Measurements from ENCODE around the gene PEAK1. TPM values are rescaled to one million over a fixed set of nuclear protein-coding genes. Genes with fewer than 3 reads are reported as not detected.

Gene PEAK1
- total RNA-seq, 1 donor from 2014 or later = 32.3 TPM

DNA sequence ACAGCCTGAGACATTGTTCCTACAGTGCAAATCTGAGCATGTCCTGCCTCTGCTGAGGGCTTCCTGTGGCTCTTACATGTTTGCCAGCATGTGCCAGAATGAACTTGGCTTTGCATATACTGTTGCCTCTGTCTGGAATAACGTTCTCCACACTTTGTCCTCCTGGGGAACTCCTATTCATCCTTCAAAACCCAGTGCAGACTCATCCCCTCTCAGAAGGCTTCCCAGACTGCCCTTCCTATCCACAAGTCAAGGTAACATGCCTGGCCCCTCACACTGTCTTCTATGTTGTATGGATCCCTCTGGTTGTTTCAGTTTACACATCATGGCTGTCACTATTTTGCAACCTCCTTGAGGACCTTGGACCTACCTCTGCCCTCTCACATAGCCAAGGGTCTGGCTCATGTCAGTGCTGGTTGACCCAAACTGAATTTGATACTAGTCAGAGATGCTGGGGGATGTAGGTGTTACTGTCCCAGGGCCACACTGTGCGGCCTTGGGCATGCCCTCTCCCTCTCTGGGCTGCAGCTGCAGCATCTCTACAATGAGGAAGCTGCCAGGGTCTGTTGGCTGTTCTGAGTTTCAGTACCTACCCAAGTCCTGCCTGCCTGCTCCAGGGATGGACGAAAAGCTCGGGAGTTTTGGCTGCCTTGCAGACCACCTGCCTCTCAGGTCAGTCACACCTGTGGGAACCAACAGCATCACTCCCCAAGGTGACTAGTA lies 320.0 kb downstream of the PEAK1 start:
- Mint-ChIP-seq H3K4me1 (ENCODE audit: low read depth) (peaks cover 18% of the 10 kb centered on the region), H3K4me3 (ENCODE audit: low read depth) (no peak overlapping the region), H3K27me3 (peaks cover 7% of the 10 kb centered on the region), H3K27ac (no peak overlapping the region), H3K36me3 (ENCODE audit: insufficient read depth) (no peaks in the 10 kb centered on the region), H3K9me3 (ENCODE audit: low read depth) (no peaks in the 10 kb centered on the region)
- DNase-seq (ENCODE audit: low spot score, unreplicated experiment) = no peak
- TF ChIP-seq, protein P1, sequence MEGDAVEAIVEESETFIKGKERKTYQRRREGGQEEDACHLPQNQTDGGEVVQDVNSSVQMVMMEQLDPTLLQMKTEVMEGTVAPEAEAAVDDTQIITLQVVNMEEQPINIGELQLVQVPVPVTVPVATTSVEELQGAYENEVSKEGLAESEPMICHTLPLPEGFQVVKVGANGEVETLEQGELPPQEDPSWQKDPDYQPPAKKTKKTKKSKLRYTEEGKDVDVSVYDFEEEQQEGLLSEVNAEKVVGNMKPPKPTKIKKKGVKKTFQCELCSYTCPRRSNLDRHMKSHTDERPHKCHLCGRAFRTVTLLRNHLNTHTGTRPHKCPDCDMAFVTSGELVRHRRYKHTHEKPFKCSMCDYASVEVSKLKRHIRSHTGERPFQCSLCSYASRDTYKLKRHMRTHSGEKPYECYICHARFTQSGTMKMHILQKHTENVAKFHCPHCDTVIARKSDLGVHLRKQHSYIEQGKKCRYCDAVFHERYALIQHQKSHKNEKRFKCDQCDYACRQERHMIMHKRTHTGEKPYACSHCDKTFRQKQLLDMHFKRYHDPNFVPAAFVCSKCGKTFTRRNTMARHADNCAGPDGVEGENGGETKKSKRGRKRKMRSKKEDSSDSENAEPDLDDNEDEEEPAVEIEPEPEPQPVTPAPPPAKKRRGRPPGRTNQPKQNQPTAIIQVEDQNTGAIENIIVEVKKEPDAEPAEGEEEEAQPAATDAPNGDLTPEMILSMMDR (IDR thresholded peaks at IDR 0.05; ENCODE audit: unreplicated experiment) = no peak

DNA sequence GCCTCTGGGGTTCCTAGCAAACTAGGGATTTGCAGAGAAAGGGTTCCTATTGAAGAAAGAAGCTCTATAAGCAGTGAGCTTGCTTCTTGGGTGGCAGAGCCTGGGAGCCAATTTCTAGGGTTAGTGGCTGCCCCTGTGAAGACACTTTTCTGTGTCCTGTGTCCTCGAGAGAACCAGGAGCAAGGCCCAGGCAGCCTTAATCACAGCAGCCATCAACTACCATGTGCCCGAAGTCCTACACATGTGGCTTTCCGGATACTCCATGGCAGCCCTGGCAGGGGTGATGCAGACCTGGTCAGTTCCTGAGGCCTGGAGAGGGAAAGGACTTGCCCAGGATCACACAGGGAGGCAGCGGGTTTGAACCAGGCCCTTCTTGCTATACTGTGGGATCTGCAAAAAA lies 321.3 kb downstream of the PEAK1 start:
- Mint-ChIP-seq H3K4me3 (ENCODE audit: low read depth) (no peak overlapping the region), H3K9me3 (ENCODE audit: low read depth) (no peaks in the 10 kb centered on the region), H3K36me3 (ENCODE audit: insufficient read depth) (no peaks in the 10 kb centered on the region), H3K27me3 (peaks cover 7% of the 10 kb centered on the region), H3K4me1 (ENCODE audit: low read depth) (peaks cover 17% of the 10 kb centered on the region), H3K27ac (no peak overlapping the region)
- TF ChIP-seq, protein P1 (IDR thresholded peaks at IDR 0.05; ENCODE audit: unreplicated experiment) = no peak
- no peak for DNase-seq (ENCODE audit: low spot score, unreplicated experiment)

DNA sequence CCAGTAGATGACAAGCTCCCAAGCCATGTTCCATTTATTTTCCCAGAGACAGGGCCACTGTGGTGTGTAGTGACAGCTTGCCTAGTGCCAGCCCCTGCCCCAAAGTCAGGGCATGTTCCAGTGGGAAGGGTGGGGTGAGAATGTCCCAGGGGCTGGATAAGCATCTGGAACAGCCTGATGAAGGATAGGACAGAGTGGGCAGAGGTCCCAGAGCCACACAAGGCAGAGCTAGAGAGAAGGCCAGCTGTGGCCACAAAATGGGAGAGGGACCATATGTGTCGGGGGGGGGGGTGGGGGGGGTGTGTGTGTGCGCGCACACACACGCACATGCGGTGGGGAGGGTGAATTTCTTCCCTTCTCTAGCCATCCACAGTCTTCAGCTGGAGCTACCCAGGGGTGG lies 322.0 kb downstream of the PEAK1 start:
- Mint-ChIP-seq H3K36me3 (ENCODE audit: insufficient read depth) (no peaks in the 10 kb centered on the region), H3K4me1 (ENCODE audit: low read depth) (peaks cover 17% of the 10 kb centered on the region), H3K9me3 (ENCODE audit: low read depth) (no peaks in the 10 kb centered on the region), H3K27ac (no peak overlapping the region), H3K4me3 (ENCODE audit: low read depth) (no peak overlapping the region), H3K27me3 (peaks cover 7% of the 10 kb centered on the region)
- no peak for DNase-seq (ENCODE audit: low spot score, unreplicated experiment)
- TF ChIP-seq, protein P1 (IDR thresholded peaks at IDR 0.05; ENCODE audit: unreplicated experiment) = no peak

DNA sequence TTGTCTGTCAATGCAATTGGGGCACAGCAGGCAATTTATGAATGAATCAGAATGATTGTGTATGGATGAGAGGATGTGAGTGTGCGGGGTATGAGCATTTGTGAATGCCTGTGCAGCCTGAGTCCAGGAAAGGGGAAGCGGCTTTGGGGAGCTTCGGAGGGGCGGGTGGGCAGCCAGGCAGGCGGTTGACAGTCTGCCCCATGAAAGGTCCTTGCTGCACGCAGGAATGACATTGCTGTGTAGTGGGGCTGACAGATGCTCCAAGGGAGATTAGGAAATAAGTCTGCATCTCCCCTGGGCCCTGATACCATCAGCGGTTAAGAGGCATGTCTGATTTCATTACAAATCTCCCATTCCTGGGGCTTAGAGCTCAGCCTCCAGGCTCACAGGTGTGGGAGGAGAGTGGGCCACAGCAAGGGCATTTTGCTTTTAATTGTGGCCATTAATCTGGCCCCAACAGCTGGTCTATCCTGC lies 322.6 kb downstream of the PEAK1 start:
- no peak overlapping the region for H3K4me3 Mint-ChIP-seq (ENCODE audit: low read depth)
- H3K27ac Mint-ChIP-seq = no peak overlapping the region
- H3K4me1 Mint-ChIP-seq (ENCODE audit: low read depth) = peaks cover 12% of the 10 kb centered on the region
- peaks cover 7% of the 10 kb centered on the region for H3K27me3 Mint-ChIP-seq
- DNase-seq (ENCODE audit: low spot score, unreplicated experiment) = no peak
- TF ChIP-seq, protein P1 (IDR thresholded peaks at IDR 0.05; ENCODE audit: unreplicated experiment) = no peak
- H3K36me3 Mint-ChIP-seq (ENCODE audit: insufficient read depth) = no peaks in the 10 kb centered on the region
- H3K9me3 Mint-ChIP-seq (ENCODE audit: low read depth) = no peaks in the 10 kb centered on the region

DNA sequence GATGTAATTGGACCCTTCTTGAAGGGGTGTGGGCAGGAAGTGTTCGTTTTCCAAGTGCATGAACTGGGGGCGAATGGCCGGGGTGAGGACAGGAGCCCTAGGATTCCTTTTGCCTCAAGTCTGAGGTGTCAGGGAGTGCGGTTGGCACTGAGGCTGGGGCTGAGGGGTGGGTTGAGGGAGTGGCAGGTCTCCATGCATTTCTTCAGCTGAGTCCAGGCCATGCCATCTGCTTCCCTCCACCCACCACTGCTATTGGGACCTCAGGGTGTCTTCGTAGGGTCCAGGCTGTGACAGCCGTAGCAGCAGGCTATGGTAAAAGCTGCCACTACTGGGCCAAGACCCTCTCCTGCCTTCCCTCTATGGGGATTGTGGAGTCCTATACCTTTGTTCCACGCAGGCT lies 323.4 kb downstream of the PEAK1 start:
- H3K4me1 Mint-ChIP-seq (ENCODE audit: low read depth) = peaks cover 7% of the 10 kb centered on the region
- TF ChIP-seq, protein P1 (IDR thresholded peaks at IDR 0.05; ENCODE audit: unreplicated experiment) = no peak
- H3K27me3 Mint-ChIP-seq = peaks cover 7% of the 10 kb centered on the region
- H3K4me3 Mint-ChIP-seq (ENCODE audit: low read depth) = no peak overlapping the region
- H3K27ac Mint-ChIP-seq = no peak overlapping the region
- no peak for DNase-seq (ENCODE audit: low spot score, unreplicated experiment)
- H3K36me3 Mint-ChIP-seq (ENCODE audit: insufficient read depth) = no peaks in the 10 kb centered on the region
- no peaks in the 10 kb centered on the region for H3K9me3 Mint-ChIP-seq (ENCODE audit: low read depth)

All from progenitor cell of endocrine pancreas (in vitro differentiated cells).